Measurements from ENCODE around the gene BEX5.

DNA sequence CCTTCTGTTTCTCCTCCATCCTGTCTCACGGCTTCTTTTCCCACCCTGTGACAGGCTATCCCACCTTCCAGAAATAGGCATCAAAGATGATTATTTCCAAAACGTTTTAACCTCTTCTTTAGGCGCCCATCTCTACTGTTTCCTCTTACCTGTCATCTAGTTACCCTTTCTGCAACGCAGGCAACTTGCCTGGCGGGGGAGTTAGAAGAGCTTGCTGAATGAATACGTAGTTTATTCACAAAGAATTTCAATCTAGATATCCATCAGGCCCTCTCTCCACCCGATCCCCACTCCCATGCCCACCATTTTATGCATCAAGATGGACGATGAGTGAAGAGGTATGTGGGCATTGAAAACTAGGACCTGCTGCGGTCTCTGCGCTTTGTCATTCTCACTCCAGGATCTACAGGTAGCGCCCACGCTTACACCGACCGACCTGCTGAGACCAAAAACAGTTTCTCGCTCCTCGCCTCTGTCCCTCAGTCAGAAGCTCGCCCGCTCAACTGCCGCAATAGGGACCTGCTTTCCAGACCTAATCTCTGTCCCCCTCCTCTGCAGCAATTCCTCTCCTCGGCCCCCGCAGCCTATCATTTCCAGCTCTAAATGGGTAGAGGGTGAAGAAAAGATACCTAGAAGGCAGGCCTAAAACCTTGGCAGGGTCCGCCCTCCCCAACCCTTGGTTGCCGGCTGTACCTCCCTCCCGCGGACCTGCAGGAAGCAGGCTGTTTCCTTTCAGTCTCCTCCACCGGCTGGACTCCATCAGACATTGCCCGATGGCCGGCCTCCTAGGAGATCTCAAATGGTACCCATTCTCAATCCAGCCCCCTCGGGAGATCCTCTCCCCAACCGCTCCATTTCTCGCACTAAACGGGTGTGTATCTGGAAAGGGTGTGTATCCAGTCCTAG is 624 bp downstream of the BEX5 start:
- TF ChIP-seq POLR2A (IDR thresholded peaks at IDR 0.05), result no peak
- TF ChIP-seq, protein P1, sequence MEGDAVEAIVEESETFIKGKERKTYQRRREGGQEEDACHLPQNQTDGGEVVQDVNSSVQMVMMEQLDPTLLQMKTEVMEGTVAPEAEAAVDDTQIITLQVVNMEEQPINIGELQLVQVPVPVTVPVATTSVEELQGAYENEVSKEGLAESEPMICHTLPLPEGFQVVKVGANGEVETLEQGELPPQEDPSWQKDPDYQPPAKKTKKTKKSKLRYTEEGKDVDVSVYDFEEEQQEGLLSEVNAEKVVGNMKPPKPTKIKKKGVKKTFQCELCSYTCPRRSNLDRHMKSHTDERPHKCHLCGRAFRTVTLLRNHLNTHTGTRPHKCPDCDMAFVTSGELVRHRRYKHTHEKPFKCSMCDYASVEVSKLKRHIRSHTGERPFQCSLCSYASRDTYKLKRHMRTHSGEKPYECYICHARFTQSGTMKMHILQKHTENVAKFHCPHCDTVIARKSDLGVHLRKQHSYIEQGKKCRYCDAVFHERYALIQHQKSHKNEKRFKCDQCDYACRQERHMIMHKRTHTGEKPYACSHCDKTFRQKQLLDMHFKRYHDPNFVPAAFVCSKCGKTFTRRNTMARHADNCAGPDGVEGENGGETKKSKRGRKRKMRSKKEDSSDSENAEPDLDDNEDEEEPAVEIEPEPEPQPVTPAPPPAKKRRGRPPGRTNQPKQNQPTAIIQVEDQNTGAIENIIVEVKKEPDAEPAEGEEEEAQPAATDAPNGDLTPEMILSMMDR (IDR thresholded peaks at IDR 0.05), result no peak

All from testis (tissue), 2 donors.